Fibroblast of villous mesenchyme (primary cell): ENCODE measurements around the gene UQCR11. TPM values are rescaled to one million over a fixed set of nuclear protein-coding genes. Genes with fewer than 3 reads are reported as not detected.

Experiments used
- DNase-seq: peaks from one replicate; pipeline ENCODE4 v3.0.0-alpha.2; 2010; ENCODE audit warnings: low read depth
- H3K4me3 ChIP-seq: 2 replicates; pipeline ENCODE4 v1.5.1; 2011; ENCODE audit warnings: low read depth, mild to moderate bottlenecking, low read length
- total RNA-seq: library from RNA; depleted of rRNA; stranded (reverse); fragments of >200 nt; gene quantifications from 2 replicates; pipeline ENCODE4 v1.2.3, GENCODE V29; 2012
- TF ChIP-seq, protein P1 (sequence below): IDR thresholded peaks from 2 replicates; pipeline ENCODE4 v1.5.1; 2012; ENCODE audit warnings: low read depth, mild to moderate bottlenecking, low read length; ENCODE audit not compliant: insufficient read depth

Gene UQCR11
- total RNA-seq, 1 donor = 53.5 TPM

- TF ChIP-seq, protein P1, sequence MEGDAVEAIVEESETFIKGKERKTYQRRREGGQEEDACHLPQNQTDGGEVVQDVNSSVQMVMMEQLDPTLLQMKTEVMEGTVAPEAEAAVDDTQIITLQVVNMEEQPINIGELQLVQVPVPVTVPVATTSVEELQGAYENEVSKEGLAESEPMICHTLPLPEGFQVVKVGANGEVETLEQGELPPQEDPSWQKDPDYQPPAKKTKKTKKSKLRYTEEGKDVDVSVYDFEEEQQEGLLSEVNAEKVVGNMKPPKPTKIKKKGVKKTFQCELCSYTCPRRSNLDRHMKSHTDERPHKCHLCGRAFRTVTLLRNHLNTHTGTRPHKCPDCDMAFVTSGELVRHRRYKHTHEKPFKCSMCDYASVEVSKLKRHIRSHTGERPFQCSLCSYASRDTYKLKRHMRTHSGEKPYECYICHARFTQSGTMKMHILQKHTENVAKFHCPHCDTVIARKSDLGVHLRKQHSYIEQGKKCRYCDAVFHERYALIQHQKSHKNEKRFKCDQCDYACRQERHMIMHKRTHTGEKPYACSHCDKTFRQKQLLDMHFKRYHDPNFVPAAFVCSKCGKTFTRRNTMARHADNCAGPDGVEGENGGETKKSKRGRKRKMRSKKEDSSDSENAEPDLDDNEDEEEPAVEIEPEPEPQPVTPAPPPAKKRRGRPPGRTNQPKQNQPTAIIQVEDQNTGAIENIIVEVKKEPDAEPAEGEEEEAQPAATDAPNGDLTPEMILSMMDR = no peak
- DNase-seq = peak; percentile 90
Observed at GRCh38 chr19:1592024-1592754, 13.1 kb downstream of the UQCR11 start.

DNA sequence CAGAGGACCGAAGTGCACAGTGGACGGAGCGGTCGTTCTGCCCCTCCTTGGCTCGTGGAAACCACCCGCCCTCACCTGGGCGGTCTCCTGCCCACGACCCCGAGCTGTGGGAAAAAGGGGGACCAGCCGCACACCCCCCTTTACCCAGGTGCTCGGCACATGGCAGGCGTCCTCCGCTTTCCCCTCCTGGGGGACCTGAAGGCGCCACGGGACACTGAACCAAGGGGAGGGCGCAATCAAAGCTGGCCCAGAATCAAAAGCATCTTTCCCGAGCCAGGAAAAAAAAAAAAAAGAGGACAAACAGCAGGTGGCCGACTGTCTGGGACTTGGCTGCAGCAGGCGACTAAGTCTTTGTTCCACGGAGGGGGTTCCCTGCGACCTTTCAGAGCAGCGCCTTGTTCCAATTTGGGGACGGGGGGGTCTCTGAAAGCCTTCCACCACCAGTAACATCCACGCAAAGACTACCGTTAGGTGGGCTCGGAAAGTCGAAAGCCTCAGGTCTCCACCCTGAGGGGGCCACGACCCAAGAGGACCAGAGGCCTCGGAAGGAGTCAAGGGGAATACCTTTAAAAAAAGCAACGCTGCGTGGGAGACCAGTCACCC, 13.7 kb downstream of the UQCR11 start:
- DNase-seq = peak; percentile 12

More at GRCh38 chr19:1592024-1592754, 13.1 kb downstream of the UQCR11 start:
- H3K4me3 ChIP-seq = peak overlapping the region; percentile 89

GRCh38 chr19:1590641-1591397, 14.4 kb downstream of the UQCR11 start:
- peak overlapping the region; percentile 89 for H3K4me3 ChIP-seq
- TF ChIP-seq, protein P1 = peak; percentile 36
- no peak for DNase-seq

More for the DNA sequence above, 13.7 kb downstream of the UQCR11 start:
- H3K4me3 ChIP-seq = peak overlapping the region; percentile 89
- TF ChIP-seq, protein P1 = no peak

- DNase-seq = no peak
- H3K4me3 ChIP-seq = no peak overlapping the region
- TF ChIP-seq, protein P1 = no peak
Observed at GRCh38 chr19:1587872-1588271, 17.4 kb downstream of the UQCR11 start.

DNA sequence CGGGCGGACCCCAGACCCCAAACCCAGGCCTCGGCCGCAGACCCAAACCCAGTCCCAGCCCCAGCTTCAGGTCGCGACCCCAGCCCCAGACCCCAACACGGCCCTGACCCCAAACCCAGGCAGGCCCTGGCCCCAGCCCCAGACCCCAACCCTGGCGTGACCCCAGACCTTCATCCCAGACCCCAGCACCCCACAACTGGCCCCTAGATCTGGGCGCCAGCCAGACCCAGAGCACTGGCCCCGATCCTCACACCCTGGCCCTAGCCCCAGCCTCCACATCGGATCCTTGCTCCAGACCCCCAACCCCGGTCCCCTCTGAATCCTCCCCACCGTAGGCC, 20.1 kb downstream of the UQCR11 start:
- no peak for DNase-seq
- H3K4me3 ChIP-seq = no peak overlapping the region
- TF ChIP-seq, protein P1 = no peak

- no peak overlapping the region for H3K4me3 ChIP-seq
- no peak for DNase-seq
- TF ChIP-seq, protein P1 = no peak
Observed at GRCh38 chr19:1584500-1585242, 20.6 kb downstream of the UQCR11 start.
